ENCODE measurements around the gene PSME2. TPM values are rescaled to one million over a fixed set of nuclear protein-coding genes. Genes with fewer than 3 reads are reported as not detected.

The PSME2 gene
- polyA plus RNA-seq, 1 donor from 2014 or later: 73.3 TPM

DNA sequence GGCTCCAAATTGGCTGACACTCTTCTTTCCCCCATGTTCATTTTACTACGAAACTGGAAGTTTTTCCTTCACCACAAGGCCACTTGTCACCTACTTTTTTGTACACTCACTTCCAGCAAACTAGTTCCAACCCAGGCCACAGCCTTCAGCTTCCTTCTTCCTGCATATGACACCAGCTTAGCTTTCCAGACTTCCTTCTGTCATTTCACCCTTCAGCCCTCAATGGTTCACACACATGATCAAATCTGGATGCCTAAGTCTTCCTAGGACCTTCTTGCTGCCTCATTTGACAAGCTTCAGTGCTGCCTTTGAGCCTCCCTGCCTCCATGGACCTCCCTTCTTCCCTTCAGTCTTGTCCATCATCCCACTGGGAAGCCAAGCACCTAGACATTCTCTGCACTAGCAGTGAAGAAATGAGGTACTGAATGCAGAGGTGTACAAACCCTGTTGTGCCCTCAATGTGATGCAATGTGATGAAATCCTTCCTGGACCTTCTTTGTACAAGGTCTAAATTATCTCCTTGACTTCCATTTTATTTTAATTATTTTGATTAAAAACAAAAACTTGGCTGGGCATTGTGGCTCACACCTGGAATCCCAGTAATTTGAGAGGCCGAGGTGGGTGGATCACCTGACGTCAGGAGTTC is 21.2 kb upstream of the PSME2 start:
- H3K4me2 ChIP-seq (ENCODE audit: low read length): no peak overlapping the region
- no peaks in the 10 kb centered on the region for H3K9me3 ChIP-seq (ENCODE audit: low read length)
- no peak overlapping the region for H3K27ac ChIP-seq (ENCODE audit: low read length)
- no peaks in the 10 kb centered on the region for H4K20me1 ChIP-seq (ENCODE audit: insufficient read depth)
- no peak overlapping the region for H2AFZ ChIP-seq (ENCODE audit: low read depth, low read length)
- no peak overlapping the region for H3K9ac ChIP-seq (ENCODE audit: low read length)
- H3K9me2 ChIP-seq (ENCODE audit: insufficient read depth, low read length): no peaks in the 10 kb centered on the region
- H3K27me3 ChIP-seq (ENCODE audit: insufficient read depth, low read depth, low read length): no peaks in the 10 kb centered on the region
- H3K36me3 ChIP-seq (ENCODE audit: insufficient read depth, low read length): no peaks in the 10 kb centered on the region
- TF ChIP-seq, protein P1, sequence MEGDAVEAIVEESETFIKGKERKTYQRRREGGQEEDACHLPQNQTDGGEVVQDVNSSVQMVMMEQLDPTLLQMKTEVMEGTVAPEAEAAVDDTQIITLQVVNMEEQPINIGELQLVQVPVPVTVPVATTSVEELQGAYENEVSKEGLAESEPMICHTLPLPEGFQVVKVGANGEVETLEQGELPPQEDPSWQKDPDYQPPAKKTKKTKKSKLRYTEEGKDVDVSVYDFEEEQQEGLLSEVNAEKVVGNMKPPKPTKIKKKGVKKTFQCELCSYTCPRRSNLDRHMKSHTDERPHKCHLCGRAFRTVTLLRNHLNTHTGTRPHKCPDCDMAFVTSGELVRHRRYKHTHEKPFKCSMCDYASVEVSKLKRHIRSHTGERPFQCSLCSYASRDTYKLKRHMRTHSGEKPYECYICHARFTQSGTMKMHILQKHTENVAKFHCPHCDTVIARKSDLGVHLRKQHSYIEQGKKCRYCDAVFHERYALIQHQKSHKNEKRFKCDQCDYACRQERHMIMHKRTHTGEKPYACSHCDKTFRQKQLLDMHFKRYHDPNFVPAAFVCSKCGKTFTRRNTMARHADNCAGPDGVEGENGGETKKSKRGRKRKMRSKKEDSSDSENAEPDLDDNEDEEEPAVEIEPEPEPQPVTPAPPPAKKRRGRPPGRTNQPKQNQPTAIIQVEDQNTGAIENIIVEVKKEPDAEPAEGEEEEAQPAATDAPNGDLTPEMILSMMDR (IDR thresholded peaks at IDR 0.05; ENCODE audit: poor library complexity, severe bottlenecking): no peak
- TF ChIP-seq RAD21 (conservative IDR thresholded peaks at IDR 0.05): no peak
- TF ChIP-seq MXI1 (conservative IDR thresholded peaks at IDR 0.05; ENCODE audit: poor library complexity, severe bottlenecking): no peak
- no peak for TF ChIP-seq TAF1 (IDR thresholded peaks at IDR 0.05; ENCODE audit: low read depth)
- no peak for TF ChIP-seq EZH2 (IDR thresholded peaks at IDR 0.05; ENCODE audit: borderline replicate concordance, insufficient read depth, low read length, poor library complexity, severe bottlenecking)
- TF ChIP-seq POLR2AphosphoS5 (IDR thresholded peaks at IDR 0.05): no peak
- TF ChIP-seq SMC3 (conservative IDR thresholded peaks at IDR 0.05; ENCODE audit: poor library complexity): no peak
- TF ChIP-seq, protein P2, sequence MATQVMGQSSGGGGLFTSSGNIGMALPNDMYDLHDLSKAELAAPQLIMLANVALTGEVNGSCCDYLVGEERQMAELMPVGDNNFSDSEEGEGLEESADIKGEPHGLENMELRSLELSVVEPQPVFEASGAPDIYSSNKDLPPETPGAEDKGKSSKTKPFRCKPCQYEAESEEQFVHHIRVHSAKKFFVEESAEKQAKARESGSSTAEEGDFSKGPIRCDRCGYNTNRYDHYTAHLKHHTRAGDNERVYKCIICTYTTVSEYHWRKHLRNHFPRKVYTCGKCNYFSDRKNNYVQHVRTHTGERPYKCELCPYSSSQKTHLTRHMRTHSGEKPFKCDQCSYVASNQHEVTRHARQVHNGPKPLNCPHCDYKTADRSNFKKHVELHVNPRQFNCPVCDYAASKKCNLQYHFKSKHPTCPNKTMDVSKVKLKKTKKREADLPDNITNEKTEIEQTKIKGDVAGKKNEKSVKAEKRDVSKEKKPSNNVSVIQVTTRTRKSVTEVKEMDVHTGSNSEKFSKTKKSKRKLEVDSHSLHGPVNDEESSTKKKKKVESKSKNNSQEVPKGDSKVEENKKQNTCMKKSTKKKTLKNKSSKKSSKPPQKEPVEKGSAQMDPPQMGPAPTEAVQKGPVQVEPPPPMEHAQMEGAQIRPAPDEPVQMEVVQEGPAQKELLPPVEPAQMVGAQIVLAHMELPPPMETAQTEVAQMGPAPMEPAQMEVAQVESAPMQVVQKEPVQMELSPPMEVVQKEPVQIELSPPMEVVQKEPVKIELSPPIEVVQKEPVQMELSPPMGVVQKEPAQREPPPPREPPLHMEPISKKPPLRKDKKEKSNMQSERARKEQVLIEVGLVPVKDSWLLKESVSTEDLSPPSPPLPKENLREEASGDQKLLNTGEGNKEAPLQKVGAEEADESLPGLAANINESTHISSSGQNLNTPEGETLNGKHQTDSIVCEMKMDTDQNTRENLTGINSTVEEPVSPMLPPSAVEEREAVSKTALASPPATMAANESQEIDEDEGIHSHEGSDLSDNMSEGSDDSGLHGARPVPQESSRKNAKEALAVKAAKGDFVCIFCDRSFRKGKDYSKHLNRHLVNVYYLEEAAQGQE (IDR thresholded peaks at IDR 0.05; ENCODE audit: borderline replicate concordance): no peak
- no peak for TF ChIP-seq EP300 (conservative IDR thresholded peaks at IDR 0.05; ENCODE audit: poor library complexity, severe bottlenecking)
- no peak overlapping the region for H3K4me3 ChIP-seq (ENCODE audit: low read length)
- H3K79me2 ChIP-seq (replicated peaks; ENCODE audit: insufficient read depth, low read length): no peaks in the 10 kb centered on the region
- no peaks in the 10 kb centered on the region for H3F3A ChIP-seq (ENCODE audit: insufficient read depth, low read length, poor library complexity, severe bottlenecking)

DNA sequence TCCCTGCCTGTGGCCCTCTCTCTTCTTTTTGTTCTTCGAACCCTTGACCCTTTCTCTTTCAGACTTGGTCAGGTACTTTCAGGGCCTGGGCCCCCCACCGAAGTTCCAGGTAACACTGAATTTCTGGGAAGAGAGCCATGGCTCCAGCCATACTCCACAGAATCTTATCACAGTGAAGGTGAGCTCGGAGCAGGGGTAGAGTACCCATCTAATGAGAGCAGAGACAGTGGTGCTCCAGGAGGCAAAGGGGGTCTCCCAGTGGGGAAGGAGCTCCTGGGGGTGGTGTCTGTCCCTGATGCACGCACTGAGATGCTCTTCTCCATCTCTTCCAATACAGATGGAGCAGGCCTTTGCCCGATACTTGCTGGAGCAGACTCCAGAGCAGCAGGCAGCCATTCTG is 19.4 kb upstream of the PSME2 start:
- H2AFZ ChIP-seq (ENCODE audit: low read depth, low read length): no peak overlapping the region
- H3K9ac ChIP-seq (ENCODE audit: low read length): no peak overlapping the region
- TF ChIP-seq EZH2 (IDR thresholded peaks at IDR 0.05; ENCODE audit: borderline replicate concordance, insufficient read depth, low read length, poor library complexity, severe bottlenecking) (no peak), SMC3 (conservative IDR thresholded peaks at IDR 0.05; ENCODE audit: poor library complexity) (no peak), TAF1 (IDR thresholded peaks at IDR 0.05; ENCODE audit: low read depth) (no peak), POLR2AphosphoS5 (IDR thresholded peaks at IDR 0.05) (no peak), MXI1 (conservative IDR thresholded peaks at IDR 0.05; ENCODE audit: poor library complexity, severe bottlenecking) (no peak), EP300 (conservative IDR thresholded peaks at IDR 0.05; ENCODE audit: poor library complexity, severe bottlenecking) (no peak), RAD21 (conservative IDR thresholded peaks at IDR 0.05) (no peak)
- TF ChIP-seq, protein P2 (IDR thresholded peaks at IDR 0.05; ENCODE audit: borderline replicate concordance): no peak
- TF ChIP-seq, protein P1 (IDR thresholded peaks at IDR 0.05; ENCODE audit: poor library complexity, severe bottlenecking): no peak
- no peak overlapping the region for H3K4me2 ChIP-seq (ENCODE audit: low read length)
- H3K9me2 ChIP-seq (ENCODE audit: insufficient read depth, low read length): no peaks in the 10 kb centered on the region
- H3K4me3 ChIP-seq (ENCODE audit: low read length): no peak overlapping the region
- H3K27ac ChIP-seq (ENCODE audit: low read length): no peak overlapping the region
- no peaks in the 10 kb centered on the region for H4K20me1 ChIP-seq (ENCODE audit: insufficient read depth)
- no peaks in the 10 kb centered on the region for H3K9me3 ChIP-seq (ENCODE audit: low read length)
- H3K79me2 ChIP-seq (replicated peaks; ENCODE audit: insufficient read depth, low read length): no peaks in the 10 kb centered on the region
- no peaks in the 10 kb centered on the region for H3F3A ChIP-seq (ENCODE audit: insufficient read depth, low read length, poor library complexity, severe bottlenecking)
- no peaks in the 10 kb centered on the region for H3K27me3 ChIP-seq (ENCODE audit: insufficient read depth, low read depth, low read length)
- no peaks in the 10 kb centered on the region for H3K36me3 ChIP-seq (ENCODE audit: insufficient read depth, low read length)

Data from neural cell (in vitro differentiated cells).